ENCODE data around the gene PGA4.

GRCh38 chr11:61256710-61257482, 34.7 kb downstream of the PGA4 start:
- no peak for TF ChIP-seq MAX (IDR thresholded peaks at IDR 0.05)
- TF ChIP-seq POLR2AphosphoS2 (conservative IDR thresholded peaks at IDR 0.05; ENCODE audit: low read length): no peak
- no peak for TF ChIP-seq CTCF (IDR thresholded peaks at IDR 0.05)
- TF ChIP-seq CEBPB (IDR thresholded peaks at IDR 0.05): no peak
- TF ChIP-seq RAD21 (conservative IDR thresholded peaks at IDR 0.05 in 1 of 2, IDR thresholded peaks at IDR 0.05 in 1 of 2): no peak
- TF ChIP-seq POLR2A (IDR thresholded peaks at IDR 0.05; ENCODE audit: low read length): no peak
- TF ChIP-seq RNF2 (IDR thresholded peaks at IDR 0.05; ENCODE audit: borderline replicate concordance, low read depth): no peak
- no peak for TF ChIP-seq TFCP2L1 (CRISPR knock-in tag; IDR thresholded peaks at IDR 0.05)
- no peak for TF ChIP-seq REST (IDR thresholded peaks at IDR 0.05)
- no peak for TF ChIP-seq KDM1A (IDR thresholded peaks at IDR 0.05; ENCODE audit: low read depth)
- no peak for TF ChIP-seq RFX5 (IDR thresholded peaks at IDR 0.05)
- no peak for TF ChIP-seq CHD2 (IDR thresholded peaks at IDR 0.05; ENCODE audit: low read length, partially characterized antibody)
- no peak for TF ChIP-seq MAFK (IDR thresholded peaks at IDR 0.05; ENCODE audit: partially characterized antibody)
- no peak for TF ChIP-seq HOXA7 (CRISPR knock-in tag; IDR thresholded peaks at IDR 0.05)

Data from A549 (cell line).